Measurements from ENCODE around the gene LINC00305.

LINC00305 gene

DNA sequence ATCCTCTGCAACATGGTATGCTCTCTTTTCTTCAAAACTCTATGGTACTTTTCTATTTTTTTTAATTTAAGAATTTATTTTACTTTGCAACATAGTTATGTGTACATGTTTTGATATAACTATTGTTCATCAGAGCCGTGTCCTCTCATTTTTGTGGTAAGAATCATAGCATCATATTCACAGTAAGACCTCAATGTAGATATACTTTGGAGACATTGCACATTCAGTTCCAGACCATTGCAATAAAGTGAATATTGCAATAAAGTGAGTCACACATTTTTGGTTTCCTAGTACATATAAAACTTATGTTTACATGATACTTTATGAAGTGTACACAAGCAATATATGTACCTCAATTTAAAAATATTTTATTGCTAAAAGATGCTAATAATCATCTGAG lies 22.7 kb upstream of the LINC00305 start:
- H3K4me3 ChIP-seq (ENCODE audit: low read length, poor library complexity, severe bottlenecking) = no peak overlapping the region
- H3K79me2 ChIP-seq (ENCODE audit: insufficient read depth, low read length) = no peaks in the 10 kb centered on the region

DNA sequence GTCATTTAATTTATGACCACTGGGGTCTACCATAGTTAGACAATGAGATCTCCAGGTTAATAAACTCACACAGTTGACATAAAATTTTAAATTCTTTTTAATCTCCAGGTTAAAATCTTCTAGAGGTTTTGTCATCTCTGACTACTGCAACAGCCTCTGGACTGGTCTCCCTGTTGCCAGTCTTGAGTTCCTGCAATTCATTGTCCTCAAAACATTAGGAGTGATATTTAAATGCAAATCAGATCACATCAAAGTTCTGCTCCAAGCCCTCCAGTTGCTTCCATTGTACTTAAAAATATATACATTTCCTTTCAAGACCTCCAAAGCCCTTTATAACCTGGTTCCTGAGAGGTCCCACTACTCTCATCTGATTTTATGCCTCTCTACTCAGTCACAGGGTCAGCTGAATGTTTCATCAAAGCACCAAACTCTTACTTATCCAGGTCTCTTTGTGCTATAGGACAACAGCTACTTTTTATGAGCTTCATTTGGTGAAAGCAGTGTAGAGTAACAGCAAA lies 18.6 kb upstream of the LINC00305 start:
- TF ChIP-seq EZH2phosphoT487 (IDR thresholded peaks at IDR 0.05; ENCODE audit: borderline replicate concordance) (no peak), CTCF (conservative IDR thresholded peaks at IDR 0.05; ENCODE audit: low read length) (no peak)
- Histone ChIP-seq H3F3A (ENCODE audit: low read depth) (no peaks in the 10 kb centered on the region), H4K20me1 (ENCODE audit: insufficient read depth, low read length, poor library complexity, severe bottlenecking) (no peaks in the 10 kb centered on the region), H3K36me3 (ENCODE audit: insufficient read depth, low read length) (no peaks in the 10 kb centered on the region), H3K4me3 (ENCODE audit: low read length, poor library complexity, severe bottlenecking) (no peak overlapping the region), H3K4me1 (ENCODE audit: insufficient read depth, low read length, poor library complexity, severe bottlenecking) (no peaks in the 10 kb centered on the region), H3K9ac (ENCODE audit: low read depth, low read length, poor library complexity, severe bottlenecking) (no peak overlapping the region), H2AFZ (ENCODE audit: low read length) (no peak overlapping the region), H3K9me3 (ENCODE audit: insufficient read depth, low read depth, low read length) (no peaks in the 10 kb centered on the region), H3K27me3 (ENCODE audit: insufficient read depth, low read length, poor library complexity, severe bottlenecking) (no peaks in the 10 kb centered on the region), H3K79me2 (ENCODE audit: insufficient read depth, low read length) (no peaks in the 10 kb centered on the region), H3K4me2 (ENCODE audit: low read depth, low read length, poor library complexity, severe bottlenecking) (no peak overlapping the region), H3K9me2 (replicated peaks; ENCODE audit: low read depth, low read length) (no peaks in the 10 kb centered on the region)

More for the DNA sequence above, 22.7 kb upstream of the LINC00305 start:
- no peaks in the 10 kb centered on the region for H3K9me2 ChIP-seq (replicated peaks; ENCODE audit: low read depth, low read length)
- no peaks in the 10 kb centered on the region for H3K4me1 ChIP-seq (ENCODE audit: insufficient read depth, low read length, poor library complexity, severe bottlenecking)
- H3K9ac ChIP-seq (ENCODE audit: low read depth, low read length, poor library complexity, severe bottlenecking) = no peak overlapping the region
- H4K20me1 ChIP-seq (ENCODE audit: insufficient read depth, low read length, poor library complexity, severe bottlenecking) = no peaks in the 10 kb centered on the region
- TF ChIP-seq EZH2phosphoT487 (IDR thresholded peaks at IDR 0.05; ENCODE audit: borderline replicate concordance) (no peak), CTCF (conservative IDR thresholded peaks at IDR 0.05; ENCODE audit: low read length) (no peak)
- H3F3A ChIP-seq (ENCODE audit: low read depth) = no peaks in the 10 kb centered on the region
- no peak overlapping the region for H2AFZ ChIP-seq (ENCODE audit: low read length)
- H3K27me3 ChIP-seq (ENCODE audit: insufficient read depth, low read length, poor library complexity, severe bottlenecking) = no peaks in the 10 kb centered on the region
- no peaks in the 10 kb centered on the region for H3K9me3 ChIP-seq (ENCODE audit: insufficient read depth, low read depth, low read length)
- H3K4me2 ChIP-seq (ENCODE audit: low read depth, low read length, poor library complexity, severe bottlenecking) = no peak overlapping the region
- H3K36me3 ChIP-seq (ENCODE audit: insufficient read depth, low read length) = no peaks in the 10 kb centered on the region

GRCh38 chr18:64165906-64166305 lies 17.0 kb upstream of the LINC00305 start:
- no peaks in the 10 kb centered on the region for H3K9me3 ChIP-seq (ENCODE audit: insufficient read depth, low read depth, low read length)
- no peaks in the 10 kb centered on the region for H3K4me1 ChIP-seq (ENCODE audit: insufficient read depth, low read length, poor library complexity, severe bottlenecking)
- no peaks in the 10 kb centered on the region for H3F3A ChIP-seq (ENCODE audit: low read depth)
- H4K20me1 ChIP-seq (ENCODE audit: insufficient read depth, low read length, poor library complexity, severe bottlenecking) = no peaks in the 10 kb centered on the region
- H3K9me2 ChIP-seq (replicated peaks; ENCODE audit: low read depth, low read length) = no peaks in the 10 kb centered on the region
- H3K79me2 ChIP-seq (ENCODE audit: insufficient read depth, low read length) = no peaks in the 10 kb centered on the region
- no peak overlapping the region for H3K9ac ChIP-seq (ENCODE audit: low read depth, low read length, poor library complexity, severe bottlenecking)
- TF ChIP-seq CTCF (conservative IDR thresholded peaks at IDR 0.05; ENCODE audit: low read length) (no peak), EZH2phosphoT487 (IDR thresholded peaks at IDR 0.05; ENCODE audit: borderline replicate concordance) (no peak)
- H2AFZ ChIP-seq (ENCODE audit: low read length) = no peak overlapping the region
- H3K36me3 ChIP-seq (ENCODE audit: insufficient read depth, low read length) = no peaks in the 10 kb centered on the region
- H3K4me3 ChIP-seq (ENCODE audit: low read length, poor library complexity, severe bottlenecking) = no peak overlapping the region
- H3K4me2 ChIP-seq (ENCODE audit: low read depth, low read length, poor library complexity, severe bottlenecking) = no peak overlapping the region
- no peaks in the 10 kb centered on the region for H3K27me3 ChIP-seq (ENCODE audit: insufficient read depth, low read length, poor library complexity, severe bottlenecking)
